ENCODE measurements around the gene SMAD2. TPM values are rescaled to one million over a fixed set of nuclear protein-coding genes. Genes with fewer than 3 reads are reported as not detected.
A peak's percentile ranks its signal among the peaks of the same experiment; 100 is the strongest.

The SMAD2 gene
- total RNA-seq, 1 donor from 2014 or later: 144 TPM

DNA sequence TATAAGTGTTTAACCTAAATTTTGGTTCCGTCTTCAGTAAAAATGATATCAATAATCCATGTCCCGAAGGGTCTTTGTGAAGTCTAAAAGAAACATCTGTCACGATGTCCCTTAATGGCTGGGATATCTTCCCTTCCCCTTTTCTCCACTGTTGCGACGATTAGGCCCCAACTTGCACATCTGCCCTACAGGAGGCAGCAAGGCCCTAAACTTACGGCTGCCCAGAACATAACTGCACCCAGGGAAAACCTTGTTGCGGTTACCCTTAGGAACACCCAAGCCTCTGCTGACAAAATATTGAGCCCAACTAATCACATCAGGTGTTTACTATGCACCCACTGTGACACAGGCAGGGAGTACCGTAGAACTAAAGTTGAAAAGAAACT lies 1.3 kb upstream of the SMAD2 start:
- H3K27ac ChIP-seq (ENCODE audit: low read depth, low read length): no peak overlapping the region
- peak overlapping the region; percentile 58 for H3K4me3 ChIP-seq (ENCODE audit: insufficient read depth, low read depth, low read length)
- DNase-seq (ENCODE audit: low read depth): no peak
- no peaks in the 10 kb centered on the region for H3K9me3 ChIP-seq (ENCODE audit: insufficient read depth, low read depth, low read length)
- no peaks in the 10 kb centered on the region for H3K36me3 Mint-ChIP-seq (ENCODE audit: low read depth, unreplicated experiment)
- H3K27ac Mint-ChIP-seq (ENCODE audit: unreplicated experiment): peak overlapping the region; percentile 90
- peaks cover 35% of the 10 kb centered on the region for H3K79me2 ChIP-seq (ENCODE audit: insufficient read depth, low read length)
- no peak for FAIRE-seq
- peak overlapping the region; percentile 87 for H3K4me2 ChIP-seq (ENCODE audit: low read length)
- peaks cover 8% of the 10 kb centered on the region for H3K27me3 ChIP-seq (ENCODE audit: insufficient read depth, low read length)
- H3K4me1 ChIP-seq (ENCODE audit: insufficient read depth, low read length): peaks cover 14% of the 10 kb centered on the region
- peaks cover 13% of the 10 kb centered on the region for H3K4me1 Mint-ChIP-seq (ENCODE audit: low read depth, unreplicated experiment)
- no peaks in the 10 kb centered on the region for H3K27me3 Mint-ChIP-seq (ENCODE audit: low read depth, unreplicated experiment)
- no peaks in the 10 kb centered on the region for H3K9me3 Mint-ChIP-seq (ENCODE audit: unreplicated experiment)
- H2AFZ ChIP-seq (ENCODE audit: low read depth, low read length): peak overlapping the region; percentile 91
- TF ChIP-seq EZH2 (IDR thresholded peaks at IDR 0.05; ENCODE audit: insufficient read depth, low read length): no peak
- TF ChIP-seq, protein P1, sequence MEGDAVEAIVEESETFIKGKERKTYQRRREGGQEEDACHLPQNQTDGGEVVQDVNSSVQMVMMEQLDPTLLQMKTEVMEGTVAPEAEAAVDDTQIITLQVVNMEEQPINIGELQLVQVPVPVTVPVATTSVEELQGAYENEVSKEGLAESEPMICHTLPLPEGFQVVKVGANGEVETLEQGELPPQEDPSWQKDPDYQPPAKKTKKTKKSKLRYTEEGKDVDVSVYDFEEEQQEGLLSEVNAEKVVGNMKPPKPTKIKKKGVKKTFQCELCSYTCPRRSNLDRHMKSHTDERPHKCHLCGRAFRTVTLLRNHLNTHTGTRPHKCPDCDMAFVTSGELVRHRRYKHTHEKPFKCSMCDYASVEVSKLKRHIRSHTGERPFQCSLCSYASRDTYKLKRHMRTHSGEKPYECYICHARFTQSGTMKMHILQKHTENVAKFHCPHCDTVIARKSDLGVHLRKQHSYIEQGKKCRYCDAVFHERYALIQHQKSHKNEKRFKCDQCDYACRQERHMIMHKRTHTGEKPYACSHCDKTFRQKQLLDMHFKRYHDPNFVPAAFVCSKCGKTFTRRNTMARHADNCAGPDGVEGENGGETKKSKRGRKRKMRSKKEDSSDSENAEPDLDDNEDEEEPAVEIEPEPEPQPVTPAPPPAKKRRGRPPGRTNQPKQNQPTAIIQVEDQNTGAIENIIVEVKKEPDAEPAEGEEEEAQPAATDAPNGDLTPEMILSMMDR (IDR thresholded peaks at IDR 0.05; ENCODE audit: insufficient read depth, low read depth, low read length): no peak
- H3K36me3 ChIP-seq (ENCODE audit: insufficient read depth, low read length): no peaks in the 10 kb centered on the region
- H3K9ac ChIP-seq (ENCODE audit: low read length): peak overlapping the region; percentile 93
- H3K4me3 Mint-ChIP-seq (ENCODE audit: unreplicated experiment): peak overlapping the region; percentile 82
- H4K20me1 ChIP-seq (ENCODE audit: insufficient read depth, low read length): peaks cover 28% of the 10 kb centered on the region

GRCh38 chr18:47930931-47931717 lies 665 bp upstream of the SMAD2 start:
- H3K9me3 ChIP-seq (ENCODE audit: insufficient read depth, low read depth, low read length): no peaks in the 10 kb centered on the region
- peaks cover 41% of the 10 kb centered on the region for H3K79me2 ChIP-seq (ENCODE audit: insufficient read depth, low read length)
- H4K20me1 ChIP-seq (ENCODE audit: insufficient read depth, low read length): peaks cover 34% of the 10 kb centered on the region
- TF ChIP-seq, protein P1 (IDR thresholded peaks at IDR 0.05; ENCODE audit: insufficient read depth, low read depth, low read length): no peak
- TF ChIP-seq EZH2 (IDR thresholded peaks at IDR 0.05; ENCODE audit: insufficient read depth, low read length): no peak
- Mint-ChIP-seq H3K9me3 (ENCODE audit: unreplicated experiment) (no peaks in the 10 kb centered on the region), H3K27ac (ENCODE audit: unreplicated experiment) (peak overlapping the region; percentile 90), H3K27me3 (ENCODE audit: low read depth, unreplicated experiment) (no peaks in the 10 kb centered on the region), H3K36me3 (ENCODE audit: low read depth, unreplicated experiment) (no peaks in the 10 kb centered on the region), H3K4me1 (ENCODE audit: low read depth, unreplicated experiment) (peaks cover 19% of the 10 kb centered on the region), H3K4me3 (ENCODE audit: unreplicated experiment) (peak overlapping the region; percentile 82)
- H3K27ac ChIP-seq (ENCODE audit: low read depth, low read length): peak overlapping the region; percentile 85
- H3K9ac ChIP-seq (ENCODE audit: low read length): peak overlapping the region; percentile 93
- no peaks in the 10 kb centered on the region for H3K36me3 ChIP-seq (ENCODE audit: insufficient read depth, low read length)
- peak; percentile 91 for DNase-seq (ENCODE audit: low read depth)
- peak overlapping the region; percentile 91 for H2AFZ ChIP-seq (ENCODE audit: low read depth, low read length)
- H3K4me3 ChIP-seq (ENCODE audit: insufficient read depth, low read depth, low read length): peak overlapping the region; percentile 58
- peak overlapping the region; percentile 87 for H3K4me2 ChIP-seq (ENCODE audit: low read length)
- no peak for FAIRE-seq
- peaks cover 8% of the 10 kb centered on the region for H3K27me3 ChIP-seq (ENCODE audit: insufficient read depth, low read length)
- peaks cover 14% of the 10 kb centered on the region for H3K4me1 ChIP-seq (ENCODE audit: insufficient read depth, low read length)

DNA sequence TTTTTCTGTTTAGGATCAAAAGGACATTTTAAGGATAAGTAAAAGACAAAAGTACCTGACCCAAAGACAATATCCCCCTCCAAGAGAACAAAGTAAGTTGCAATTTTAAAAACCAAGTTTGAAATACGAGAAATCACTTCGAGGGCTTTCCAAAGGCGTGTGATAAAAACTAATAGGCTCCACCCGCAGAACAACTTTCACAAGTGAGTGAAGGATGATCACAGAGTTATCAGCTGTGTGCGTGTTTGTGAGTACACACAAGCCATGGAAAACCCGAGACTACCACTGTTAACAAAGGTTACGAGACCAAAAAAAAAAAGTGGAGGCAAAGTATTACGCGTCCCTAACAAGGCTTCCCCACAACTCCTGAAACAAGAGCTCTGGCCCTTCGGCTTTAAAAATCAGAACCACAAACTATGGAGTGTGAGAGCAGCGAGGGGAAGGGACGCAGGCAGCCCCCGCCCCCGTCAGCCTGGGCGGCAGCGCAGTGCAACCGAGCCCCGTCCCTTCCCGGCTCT lies 719 bp downstream of the SMAD2 start:
- peak; percentile 45 for DNase-seq (ENCODE audit: low read depth)
- no peaks in the 10 kb centered on the region for H3K9me3 ChIP-seq (ENCODE audit: insufficient read depth, low read depth, low read length)
- no peak for FAIRE-seq

More for the DNA sequence above, 719 bp downstream of the SMAD2 start:
- Mint-ChIP-seq H3K27ac (ENCODE audit: unreplicated experiment) (peak overlapping the region; percentile 89), H3K4me3 (ENCODE audit: unreplicated experiment) (peak overlapping the region; percentile 98), H3K36me3 (ENCODE audit: low read depth, unreplicated experiment) (no peaks in the 10 kb centered on the region), H3K27me3 (ENCODE audit: low read depth, unreplicated experiment) (no peaks in the 10 kb centered on the region), H3K9me3 (ENCODE audit: unreplicated experiment) (no peaks in the 10 kb centered on the region), H3K4me1 (ENCODE audit: low read depth, unreplicated experiment) (peaks cover 27% of the 10 kb centered on the region)
- peak overlapping the region; percentile 81 for H3K27ac ChIP-seq (ENCODE audit: low read depth, low read length)
- peaks cover 47% of the 10 kb centered on the region for H4K20me1 ChIP-seq (ENCODE audit: insufficient read depth, low read length)
- peak overlapping the region; percentile 86 for H3K4me2 ChIP-seq (ENCODE audit: low read length)
- H3K4me3 ChIP-seq (ENCODE audit: insufficient read depth, low read depth, low read length): peak overlapping the region; percentile 82
- TF ChIP-seq, protein P1 (IDR thresholded peaks at IDR 0.05; ENCODE audit: insufficient read depth, low read depth, low read length): no peak
- TF ChIP-seq EZH2 (IDR thresholded peaks at IDR 0.05; ENCODE audit: insufficient read depth, low read length): no peak
- H3K27me3 ChIP-seq (ENCODE audit: insufficient read depth, low read length): peaks cover 6% of the 10 kb centered on the region
- peak overlapping the region; percentile 1 for H2AFZ ChIP-seq (ENCODE audit: low read depth, low read length)
- H3K9ac ChIP-seq (ENCODE audit: low read length): peak overlapping the region; percentile 93
- peaks cover 55% of the 10 kb centered on the region for H3K79me2 ChIP-seq (ENCODE audit: insufficient read depth, low read length)
- H3K36me3 ChIP-seq (ENCODE audit: insufficient read depth, low read length): no peaks in the 10 kb centered on the region
- H3K4me1 ChIP-seq (ENCODE audit: insufficient read depth, low read length): peaks cover 14% of the 10 kb centered on the region

All from astrocyte (in vitro differentiated cells and primary cell).